GM23338 (cell line): ENCODE results near the gene GRIN3B. TPM values are rescaled to one million over a fixed set of nuclear protein-coding genes. Genes with fewer than 3 reads are reported as not detected.

ENCODE experiments used
- ATAC-seq: fragments of 200-7000 bp; cut with Tn5 transposase; 3 replicates; pipeline ENCODE4 v1.9.1; 2020
- DNase-seq: peaks from one replicate; pipeline ENCODE4 v3.0.0-alpha.2; 2015; ENCODE audit warnings: low spot score
- H2AFZ ChIP-seq: fragments of 200-600 bp; sonication (generic); 2 replicates; pipeline ENCODE4 v1.8.0; 2016; ENCODE audit warnings: antibody characterized with exemption, mild to moderate bottlenecking, moderate library complexity
- H3F3A ChIP-seq: fragments of 200-600 bp; sonication (generic); replicated peaks from 2 replicates; pipeline ENCODE4 v1.8.0; 2017; ENCODE audit warnings: antibody characterized with exemption, mixed run types, low read depth
- H3K27ac ChIP-seq: fragments of 200-600 bp; sonication (generic); 2 replicates; pipeline ENCODE4 v1.6.1; 2016; ENCODE audit warnings: low read depth
- H3K27me3 ChIP-seq: fragments of 200-600 bp; sonication (generic); 2 replicates; pipeline ENCODE4 v1.8.0; 2016; ENCODE audit warnings: mild to moderate bottlenecking, mixed run types, moderate library complexity; ENCODE audit not compliant: insufficient read depth
- H3K36me3 ChIP-seq: fragments of 200-600 bp; sonication (generic); 2 replicates; pipeline ENCODE4 v1.8.0; 2016; ENCODE audit warnings: mild to moderate bottlenecking; ENCODE audit not compliant: insufficient read depth
- H3K4me1 ChIP-seq: fragments of 200-600 bp; sonication (generic); 2 replicates; pipeline ENCODE4 v1.8.0; 2016; ENCODE audit warnings: mild to moderate bottlenecking, moderate library complexity; ENCODE audit not compliant: insufficient read depth
- H3K4me2 ChIP-seq: fragments of 200-600 bp; sonication (generic); 2 replicates; pipeline ENCODE4 v1.7.1; 2017; ENCODE audit warnings: mixed run types
- H3K4me3 ChIP-seq: fragments of 200-600 bp; sonication (generic); 2 replicates; pipeline ENCODE4 v1.6.1; 2016; ENCODE audit warnings: mixed run types
- H3K79me2 ChIP-seq: fragments of 200-600 bp; sonication (generic); replicated peaks from 2 replicates; pipeline ENCODE4 v1.8.0; 2017; ENCODE audit warnings: mild to moderate bottlenecking; ENCODE audit not compliant: insufficient read depth
- H3K9me2 ChIP-seq: fragments of 200-600 bp; sonication (generic); 2 replicates; pipeline ENCODE4 v1.8.0; 2017; ENCODE audit not compliant: insufficient read depth
- H4K20me1 ChIP-seq: fragments of 200-600 bp; sonication (generic); replicated peaks from 2 replicates; pipeline ENCODE4 v1.8.0; 2017; ENCODE audit warnings: mild to moderate bottlenecking; ENCODE audit not compliant: insufficient read depth
- H3K27ac Mint-ChIP-seq: 2 replicates; pipeline ENCODE4 v1.8.0; 2020; ENCODE audit warnings: inconsistent platforms, mild to moderate bottlenecking, moderate library complexity, mixed read lengths
- H3K27me3 Mint-ChIP-seq: 3 replicates; pipeline ENCODE4 v1.8.0; 2022; ENCODE audit warnings: low read depth, mild to moderate bottlenecking, moderate library complexity, mixed read lengths, inconsistent platforms; ENCODE audit not compliant: insufficient read depth, poor library complexity
- H3K36me3 Mint-ChIP-seq: 3 replicates; pipeline ENCODE4 v1.8.0; 2021; ENCODE audit warnings: low read depth, mild to moderate bottlenecking, inconsistent platforms, moderate library complexity, mixed read lengths
- H3K4me1 Mint-ChIP-seq: 3 replicates; pipeline ENCODE4 v1.8.0; 2020; ENCODE audit warnings: mild to moderate bottlenecking, inconsistent platforms, mixed read lengths
- H3K4me3 Mint-ChIP-seq: 3 replicates; pipeline ENCODE4 v1.8.0; 2021; ENCODE audit warnings: moderate library complexity, mild to moderate bottlenecking, inconsistent platforms, mixed read lengths
- H3K9me3 Mint-ChIP-seq: 3 replicates; pipeline ENCODE4 v1.8.0; 2020; ENCODE audit warnings: moderate library complexity, mild to moderate bottlenecking, inconsistent platforms, mixed read lengths
- CREB1 ChIP-seq: fragments of 250-450 bp; sonication (Bioruptor Pico); IDR thresholded peaks from 2 replicates; pipeline ENCODE4 v1.5.0; 2020; ENCODE audit warnings: low read depth, mild to moderate bottlenecking, moderate library complexity
- CTCF ChIP-seq, 2 experiments: fragments of 200-600 bp in 1 of 2; sonication (generic) in 1 of 2; conservative IDR thresholded peaks; 2 replicates each; pipeline versions ENCODE4 v1.5.1 to v1.6.1; 2016 to 2017; ENCODE audit warnings: antibody characterized with exemption in 2 of 2, low read depth in 2 of 2, mild to moderate bottlenecking in 2 of 2, moderate library complexity in 1 of 2
- ETS1 ChIP-seq: IDR thresholded peaks from 2 replicates; pipeline ENCODE4 v1.6.1; 2016; ENCODE audit warnings: antibody characterized with exemption
- EZH2phosphoT487 ChIP-seq: fragments of 200-600 bp; sonication (generic); IDR thresholded peaks from one replicate; pipeline ENCODE4 v1.8.1; 2018; ENCODE audit warnings: antibody characterized with exemption; ENCODE audit not compliant: unreplicated experiment
- JUNB ChIP-seq: IDR thresholded peaks from one replicate; pipeline ENCODE4 v1.6.1; 2016; ENCODE audit warnings: antibody characterized with exemption; ENCODE audit not compliant: unreplicated experiment
- NANOG ChIP-seq: IDR thresholded peaks from 2 replicates; pipeline ENCODE4 v1.6.1; 2016; ENCODE audit warnings: antibody characterized with exemption, borderline replicate concordance
- POLR2AphosphoS5 ChIP-seq: IDR thresholded peaks from 2 replicates; pipeline ENCODE4 v1.6.1; 2016; ENCODE audit warnings: antibody characterized with exemption, low read depth
- STAT1 ChIP-seq: IDR thresholded peaks from one replicate; pipeline ENCODE4 v1.6.1; 2016; ENCODE audit warnings: antibody characterized with exemption; ENCODE audit not compliant: unreplicated experiment
- ZNF114 ChIP-seq: fragments of 250-450 bp; sonication (Bioruptor Pico); IDR thresholded peaks from 2 replicates; pipeline ENCODE4 v1.5.0; 2020; ENCODE audit warnings: mild to moderate bottlenecking, moderate library complexity
- ZNF331 ChIP-seq: fragments of 250-450 bp; sonication (Bioruptor Pico); IDR thresholded peaks from 2 replicates; pipeline ENCODE4 v1.5.0; 2020; ENCODE audit warnings: low read depth, mild to moderate bottlenecking, moderate library complexity
- polyA plus RNA-seq: library from polyadenylated mRNA; unstranded; fragments of >200 nt; fragmentation: Nextera tagmentation; extraction: Ambion mirVana; gene quantifications from 2 replicates; pipeline ENCODE4 v1.2.1, GENCODE V29; 2016
- total RNA-seq: library from RNA; depleted of rRNA; stranded (reverse); fragments of >200 nt; shearing (Covaris generic); gene quantifications from 2 replicates; pipeline ENCODE4 v1.2.3, GENCODE V29; 2014

GRIN3B gene
- total and polyA plus RNA-seq, 2 experiments from 2014 or later: 0.11 to 2.8 TPM

DNA sequence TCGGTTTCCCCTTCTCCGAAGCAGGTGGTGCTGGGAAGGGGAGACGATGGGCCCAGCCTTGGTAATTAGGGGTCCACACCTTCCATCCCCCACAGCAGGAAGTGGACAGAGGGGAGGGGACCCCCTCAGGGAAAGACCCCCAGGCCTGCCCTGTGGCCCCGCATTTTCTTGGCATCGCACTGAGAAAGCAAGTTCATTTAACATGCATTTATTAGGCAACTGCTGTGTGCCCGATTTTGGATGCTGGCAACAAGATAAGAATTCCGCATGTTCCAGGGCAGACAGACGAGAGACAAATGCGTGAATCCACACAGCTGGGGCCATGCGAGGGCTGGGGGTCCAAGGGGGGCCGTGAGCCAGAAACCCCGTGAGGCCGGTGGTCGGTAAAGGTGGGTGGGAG lies 45.9 kb upstream of the GRIN3B start:
- Histone ChIP-seq H3F3A (peaks cover 17% of the 10 kb centered on the region; the same call in 1 of the 2 replicates), H3K79me2 (peaks cover 41% of the 10 kb centered on the region), H3K4me1 (peaks cover 36% of the 10 kb centered on the region), H3K4me2 (no peak overlapping the region; the same call in 1 of the 2 replicates), H3K36me3 (no peaks in the 10 kb centered on the region), H3K27ac (peak overlapping the region; percentile 86), H3K9me2 (no peaks in the 10 kb centered on the region), H2AFZ (no peak overlapping the region), H4K20me1 (no peaks in the 10 kb centered on the region; the same call in 1 of the 2 replicates), H3K4me3 (no peak overlapping the region), H3K27me3 (no peaks in the 10 kb centered on the region)
- Mint-ChIP-seq H3K4me1 (peaks cover 21% of the 10 kb centered on the region), H3K36me3 (peaks cover 3% of the 10 kb centered on the region; the same call in 1 of the 3 replicates), H3K9me3 (no peaks in the 10 kb centered on the region), H3K4me3 (no peak overlapping the region), H3K27me3 (peaks cover 17% of the 10 kb centered on the region), H3K27ac (no peak overlapping the region)
- no peak for TF ChIP-seq ZNF331 (CRISPR knock-in tag)
- no peak for TF ChIP-seq JUNB
- TF ChIP-seq POLR2AphosphoS5: no peak
- no peak for TF ChIP-seq STAT1
- TF ChIP-seq EZH2phosphoT487: no peak
- no peak for TF ChIP-seq CTCF (conservative IDR thresholded peaks at IDR 0.05; ENCODE audit: low read depth in 2 of 2)
- TF ChIP-seq NANOG: no peak
- no peak for TF ChIP-seq ZNF114
- no peak for TF ChIP-seq ETS1
- TF ChIP-seq CREB1 (CRISPR knock-in tag): no peak
- DNase-seq (no peak), ATAC-seq (no peak)

- Mint-ChIP-seq H3K27ac (peak overlapping the region; percentile 75; the same call in 1 of the 2 replicates), H3K9me3 (no peaks in the 10 kb centered on the region), H3K27me3 (peaks cover 17% of the 10 kb centered on the region), H3K4me1 (peaks cover 25% of the 10 kb centered on the region), H3K36me3 (peaks cover 3% of the 10 kb centered on the region; the same call in 1 of the 3 replicates), H3K4me3 (no peak overlapping the region)
- Histone ChIP-seq H3F3A (peaks cover 17% of the 10 kb centered on the region; the same call in 1 of the 2 replicates), H2AFZ (no peak overlapping the region), H3K4me3 (no peak overlapping the region), H3K4me1 (peaks cover 36% of the 10 kb centered on the region), H3K27me3 (no peaks in the 10 kb centered on the region), H3K4me2 (no peak overlapping the region; the same call in 1 of the 2 replicates), H3K36me3 (no peaks in the 10 kb centered on the region), H4K20me1 (no peaks in the 10 kb centered on the region; the same call in 1 of the 2 replicates), H3K27ac (peak overlapping the region; percentile 88), H3K9me2 (no peaks in the 10 kb centered on the region), H3K79me2 (peaks cover 41% of the 10 kb centered on the region)
- DNase-seq (no peak), ATAC-seq (no peak)
- TF ChIP-seq CTCF (conservative IDR thresholded peaks at IDR 0.05; ENCODE audit: low read depth in 2 of 2): 0 out of 4 replicates have a peak, but pooled peaks of 1 of the 2 experiments have one; percentile 12
- no peak for TF ChIP-seq CREB1 (CRISPR knock-in tag)
Observed at GRCh38 chr19:954672-955494, 45.3 kb upstream of the GRIN3B start.
